Measurements from ENCODE around the gene AHNAK2.

The AHNAK2 gene

DNA sequence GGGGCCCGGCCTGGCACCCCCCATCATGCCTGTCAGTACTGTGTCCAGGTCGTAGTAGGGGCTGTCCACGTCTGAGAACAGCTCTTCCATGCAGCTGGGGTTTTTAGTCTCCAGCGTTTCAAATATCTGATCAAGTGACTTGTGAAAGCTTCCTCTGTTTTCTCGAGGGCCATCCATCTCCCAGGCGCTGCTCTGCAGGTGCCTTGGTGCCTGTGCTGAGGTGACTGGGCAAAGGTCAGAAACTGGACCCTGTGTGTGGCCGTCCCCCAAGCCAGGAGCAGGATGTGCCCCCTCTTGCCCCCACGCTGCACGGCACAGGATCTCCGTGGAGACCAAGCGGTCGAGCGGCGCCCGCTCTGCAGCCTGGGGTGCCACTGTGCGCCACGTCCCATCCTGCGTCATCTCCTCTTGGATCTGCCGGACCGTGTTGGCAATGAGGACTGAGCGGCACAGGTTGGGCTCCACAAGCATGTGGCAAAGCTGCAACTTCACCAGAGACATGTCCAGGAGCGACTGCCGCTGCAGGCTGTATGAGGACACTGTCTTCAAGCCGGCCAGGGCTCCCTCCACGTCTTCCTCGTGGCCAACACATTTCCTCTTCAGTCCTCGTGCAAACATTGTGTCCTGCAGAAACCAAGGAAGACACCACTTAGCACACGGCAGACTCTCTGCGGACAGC, 33.3 kb upstream of the AHNAK2 start:
- no peak for DNase-seq

DNA sequence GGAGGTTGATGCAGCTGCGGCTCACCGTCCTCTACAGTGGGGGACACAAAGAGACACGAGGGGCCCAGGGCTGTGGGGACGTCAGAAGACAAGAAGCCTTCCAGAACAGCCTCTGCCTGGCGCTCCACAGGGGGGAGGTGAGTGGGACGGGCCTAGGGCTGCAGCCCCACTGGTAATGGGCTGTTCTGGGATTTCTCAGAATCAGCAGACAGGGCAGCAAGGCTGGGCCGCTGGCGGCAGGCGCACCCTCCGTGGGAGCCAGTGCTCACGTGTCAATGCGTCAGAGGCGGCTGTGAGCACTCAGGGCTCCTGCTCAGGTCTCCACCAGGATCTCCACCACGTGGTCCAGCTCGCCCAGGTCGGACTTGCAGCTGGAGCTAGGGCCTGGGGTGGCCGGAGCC, 32.7 kb upstream of the AHNAK2 start:
- no peak for DNase-seq

DNA sequence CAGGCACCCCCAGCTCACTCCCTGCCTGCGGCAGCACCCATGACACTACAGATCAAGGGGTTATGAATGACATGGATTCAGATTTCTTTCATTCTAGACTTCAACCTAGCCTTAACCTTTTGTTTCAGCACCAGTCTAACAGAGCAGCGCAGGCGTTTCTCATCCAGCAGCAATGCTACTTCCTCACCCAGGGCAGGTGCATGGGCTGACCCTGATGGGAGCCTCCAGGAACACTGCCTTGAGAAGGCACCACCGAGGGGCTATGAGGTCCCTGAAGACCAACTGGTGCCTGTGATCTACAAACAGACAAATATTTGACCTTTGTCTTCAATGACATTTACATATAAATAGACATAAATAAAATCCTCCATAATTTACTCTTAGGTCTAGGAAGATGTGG, 31.9 kb upstream of the AHNAK2 start:
- no peak for DNase-seq

DNA sequence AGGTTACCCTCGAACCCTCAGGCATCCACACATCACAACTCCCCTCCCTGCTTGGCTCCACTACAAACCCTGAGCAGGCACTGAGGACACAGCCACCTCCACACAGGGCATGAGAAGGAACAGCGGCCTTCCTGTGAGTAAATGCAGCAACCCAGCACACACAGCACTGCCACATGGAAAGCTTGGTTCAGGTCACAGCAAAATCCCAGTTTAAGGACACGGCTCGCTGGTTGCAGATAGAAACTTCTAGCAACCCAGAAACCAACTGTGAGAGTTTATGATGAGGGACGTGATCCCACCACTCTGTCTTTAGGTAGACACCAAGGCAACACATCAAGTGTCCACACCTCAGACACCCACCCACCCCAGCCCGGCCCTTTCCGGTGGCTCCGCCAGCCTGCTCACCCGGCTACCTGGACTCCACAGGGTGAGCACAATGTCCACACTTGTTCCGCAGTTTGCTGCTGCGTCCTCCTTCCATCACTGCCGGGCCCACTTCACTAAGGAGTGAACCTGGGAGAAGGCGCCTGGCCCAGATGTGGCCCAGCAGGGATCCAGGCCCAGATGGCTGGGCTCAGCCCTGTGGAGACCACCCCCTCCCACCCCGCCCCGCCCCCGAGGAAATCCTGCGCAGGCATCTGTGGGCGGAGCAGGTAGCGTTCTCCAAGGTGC, 29.6 kb upstream of the AHNAK2 start:
- no peak for DNase-seq

DNA sequence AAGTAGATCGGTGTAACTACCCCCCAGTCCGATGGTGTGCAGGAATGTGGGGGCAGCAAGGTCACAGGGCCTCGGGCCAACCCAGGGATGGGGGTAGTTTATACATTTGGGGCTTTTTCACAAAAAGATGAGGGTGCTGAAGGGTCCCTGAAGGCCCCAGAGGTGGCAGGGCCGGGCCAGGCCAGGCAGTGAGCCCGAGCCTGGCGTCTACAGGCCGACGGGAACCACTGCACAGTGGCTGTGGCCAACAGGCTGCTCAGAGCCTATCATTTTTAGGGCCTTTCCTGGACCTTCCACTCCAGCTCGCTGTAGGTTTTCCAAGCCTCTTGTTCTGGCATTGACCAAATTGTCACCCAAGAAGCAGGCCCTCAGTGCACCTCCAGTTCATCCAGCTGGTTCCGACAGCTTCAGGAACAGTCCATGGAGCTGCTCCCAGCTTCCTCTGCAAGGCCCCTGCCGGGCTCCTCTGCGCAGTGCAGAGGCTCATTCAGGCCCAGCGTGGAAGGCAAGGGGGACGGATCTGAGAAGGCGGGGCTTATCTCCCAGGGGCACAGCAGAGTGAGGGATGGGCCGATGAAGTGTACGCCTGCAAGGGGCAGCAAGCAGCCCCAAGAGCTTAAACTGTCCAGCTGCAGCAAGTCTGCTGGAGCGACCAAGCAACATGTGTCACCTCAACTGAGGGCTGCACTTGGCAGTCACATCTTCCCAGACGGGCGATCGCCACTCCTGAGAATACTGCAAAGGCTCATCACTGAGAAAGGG, 28.8 kb upstream of the AHNAK2 start:
- DNase-seq, result no peak

DNA sequence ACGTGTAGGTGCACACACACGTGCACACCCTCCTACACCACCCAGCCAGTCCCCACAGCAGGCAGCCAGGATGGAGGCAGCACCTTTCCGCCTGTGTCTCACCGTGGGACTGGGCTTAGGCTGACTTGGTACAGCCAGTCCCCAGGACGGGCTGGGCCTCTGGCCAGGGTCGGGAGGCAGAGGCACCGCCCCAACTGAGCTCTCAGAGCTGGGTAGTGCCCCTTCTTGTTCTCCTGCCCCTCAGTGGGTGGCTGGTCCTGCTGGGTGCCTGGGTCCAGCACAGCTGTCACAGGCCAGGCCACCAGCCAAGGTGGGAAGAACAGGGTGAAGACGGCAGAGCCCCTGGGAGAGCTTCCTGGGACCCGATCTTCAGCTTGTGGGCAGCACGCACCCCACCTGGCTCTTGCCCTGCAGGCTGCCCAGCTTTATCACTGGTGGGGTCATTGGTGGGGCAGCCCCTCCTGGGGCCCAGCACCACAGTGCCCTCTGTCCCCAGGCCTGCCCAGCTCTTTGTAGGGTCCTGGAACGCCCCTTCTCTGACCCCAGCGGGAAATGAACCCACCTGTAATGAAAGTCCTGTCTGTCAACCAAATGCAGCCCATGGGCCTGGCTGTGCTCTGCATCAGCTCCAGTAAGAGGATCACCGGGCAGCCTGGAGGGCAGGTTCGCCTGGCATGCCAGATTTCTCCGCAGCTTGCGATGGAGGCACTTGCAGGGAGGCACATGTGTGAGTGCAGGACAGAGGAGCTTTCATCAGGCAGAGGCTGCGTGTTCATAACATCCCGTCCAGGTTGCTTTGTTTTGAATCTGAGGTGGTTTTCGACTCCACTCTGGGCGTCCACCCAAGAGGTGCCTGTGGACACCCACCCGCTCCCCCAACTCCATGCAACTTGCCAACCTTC, 28.0 kb upstream of the AHNAK2 start:
- DNase-seq, result no peak

DNA sequence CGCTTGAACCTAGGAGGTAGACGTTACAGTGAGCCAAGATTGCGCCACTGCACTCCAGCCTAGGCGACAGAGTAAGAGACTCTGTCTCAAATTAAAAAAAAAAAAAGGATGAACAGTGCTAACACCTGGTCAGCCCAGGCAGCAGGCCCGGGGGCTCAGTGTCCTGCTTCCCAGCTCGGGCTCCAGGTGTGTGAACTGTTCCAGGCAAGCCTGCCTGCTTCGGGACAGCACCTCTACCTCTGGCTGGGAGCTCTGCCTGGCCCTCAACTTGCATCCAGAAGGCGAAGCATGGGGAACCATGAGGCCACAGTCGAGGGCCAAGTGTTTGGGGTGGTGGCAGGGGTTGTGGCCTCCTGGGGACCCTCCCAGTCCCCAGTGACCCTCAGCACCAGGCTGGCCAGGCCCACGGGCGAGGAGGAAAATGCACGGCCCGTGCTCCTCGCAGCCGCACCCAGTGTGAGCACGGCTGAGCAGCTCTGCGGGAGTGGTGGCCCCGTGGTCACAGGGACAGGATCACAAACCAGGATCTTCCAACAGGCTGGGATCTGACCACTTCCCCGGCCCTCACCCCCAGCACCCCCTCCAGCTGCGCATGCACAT, 27.3 kb upstream of the AHNAK2 start:
- DNase-seq, result no peak

DNA sequence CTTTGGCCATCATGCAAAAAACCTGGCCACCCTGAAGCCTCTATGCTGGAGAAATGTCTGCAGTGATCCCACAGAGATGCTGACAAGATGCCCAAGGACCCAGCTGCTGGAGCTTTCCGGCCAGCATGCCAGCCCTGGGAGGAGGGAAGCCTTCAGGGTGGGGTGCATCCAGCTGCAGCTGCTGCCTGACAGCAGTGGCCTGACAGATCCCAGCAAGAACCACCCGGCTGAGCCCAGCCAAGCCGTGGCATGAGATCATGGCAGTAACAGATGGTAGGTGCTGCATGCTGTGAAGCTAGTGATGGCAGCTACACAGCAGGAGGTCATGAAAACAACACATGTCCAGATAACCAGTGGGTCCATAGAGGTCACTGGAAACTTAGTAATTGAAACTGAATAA, 21.2 kb upstream of the AHNAK2 start:
- DNase-seq, result no peak

DNA sequence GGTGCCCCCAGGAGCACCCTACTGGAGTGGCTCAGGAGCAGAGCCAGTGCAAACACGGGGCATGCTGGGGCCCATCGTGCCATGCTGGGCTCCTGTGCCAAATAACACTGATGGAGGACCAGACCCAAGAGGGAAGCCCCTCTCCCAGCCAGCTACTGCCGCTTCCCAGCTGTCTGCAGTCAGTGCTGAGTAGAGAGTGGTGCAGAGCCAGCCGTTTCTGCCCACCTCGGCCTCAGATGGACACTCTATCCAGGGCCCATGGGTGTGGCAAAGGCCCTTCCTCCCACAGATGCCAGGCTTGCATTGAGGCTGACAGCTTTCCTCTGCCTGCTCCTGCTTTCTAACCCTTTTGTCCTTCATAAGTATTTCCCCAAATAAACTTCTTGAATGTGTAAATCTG, 20.6 kb upstream of the AHNAK2 start:
- DNase-seq, result peak; percentile 75

DNA sequence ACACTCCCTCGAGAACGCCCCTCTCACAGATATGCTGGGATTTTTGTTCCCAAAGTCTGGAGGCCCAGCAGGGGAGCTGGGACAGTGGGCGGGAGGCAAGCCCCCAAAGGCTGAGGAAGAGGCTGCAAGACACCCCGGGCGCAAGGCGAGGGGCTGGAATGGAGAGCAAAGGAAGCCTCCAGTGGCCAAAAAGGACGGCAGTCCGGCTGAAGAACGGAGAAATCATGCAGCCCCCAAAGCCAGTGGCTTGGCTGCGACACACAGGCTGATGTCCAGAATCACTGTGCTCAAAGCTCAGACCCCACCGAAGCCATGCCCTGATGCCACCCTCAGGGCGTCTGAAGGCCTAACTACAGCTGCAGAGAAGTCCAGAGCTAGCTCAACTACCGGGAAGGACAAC, 18.3 kb upstream of the AHNAK2 start:
- no peak for DNase-seq

DNA sequence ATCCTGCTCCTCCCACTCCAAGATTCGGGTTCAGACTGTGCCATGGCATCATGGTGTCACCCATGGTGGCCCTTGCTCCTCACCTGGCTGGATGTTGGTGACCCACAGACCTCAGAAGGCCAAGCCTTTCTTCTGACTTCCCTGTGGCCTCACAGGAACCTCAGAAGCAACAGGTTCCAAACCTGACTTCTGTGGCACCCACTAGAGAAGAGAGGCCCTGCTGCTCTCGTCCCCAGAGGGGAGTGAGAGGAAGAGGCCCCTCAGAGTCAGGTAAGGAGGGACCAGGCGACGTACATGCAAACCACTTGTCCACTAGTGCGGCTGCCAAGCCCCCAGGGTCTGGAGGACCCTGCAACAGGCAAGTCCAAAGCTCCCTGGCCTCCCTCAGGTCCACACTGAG, 17.9 kb upstream of the AHNAK2 start:
- no peak for DNase-seq

DNA sequence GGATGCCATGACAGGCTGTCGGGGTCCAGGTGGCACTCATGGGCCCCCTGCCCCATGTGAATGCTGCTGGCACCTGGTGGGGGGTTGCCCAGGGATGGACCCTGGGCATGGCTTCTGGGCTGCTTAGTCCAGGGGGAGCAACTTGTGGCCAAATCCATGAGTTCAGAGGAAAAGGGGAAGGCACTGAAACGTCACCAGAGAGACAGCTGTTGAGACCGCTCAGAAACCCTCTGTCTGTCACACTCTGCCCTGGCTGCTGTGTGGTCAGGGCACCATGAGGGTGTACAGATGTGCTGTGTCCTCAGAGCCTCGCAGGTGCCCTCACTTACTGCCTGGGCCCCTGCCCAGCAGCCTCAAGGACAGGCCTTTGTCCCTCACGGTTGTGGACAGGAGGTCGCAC, 16.8 kb upstream of the AHNAK2 start:
- DNase-seq, result no peak

DNA sequence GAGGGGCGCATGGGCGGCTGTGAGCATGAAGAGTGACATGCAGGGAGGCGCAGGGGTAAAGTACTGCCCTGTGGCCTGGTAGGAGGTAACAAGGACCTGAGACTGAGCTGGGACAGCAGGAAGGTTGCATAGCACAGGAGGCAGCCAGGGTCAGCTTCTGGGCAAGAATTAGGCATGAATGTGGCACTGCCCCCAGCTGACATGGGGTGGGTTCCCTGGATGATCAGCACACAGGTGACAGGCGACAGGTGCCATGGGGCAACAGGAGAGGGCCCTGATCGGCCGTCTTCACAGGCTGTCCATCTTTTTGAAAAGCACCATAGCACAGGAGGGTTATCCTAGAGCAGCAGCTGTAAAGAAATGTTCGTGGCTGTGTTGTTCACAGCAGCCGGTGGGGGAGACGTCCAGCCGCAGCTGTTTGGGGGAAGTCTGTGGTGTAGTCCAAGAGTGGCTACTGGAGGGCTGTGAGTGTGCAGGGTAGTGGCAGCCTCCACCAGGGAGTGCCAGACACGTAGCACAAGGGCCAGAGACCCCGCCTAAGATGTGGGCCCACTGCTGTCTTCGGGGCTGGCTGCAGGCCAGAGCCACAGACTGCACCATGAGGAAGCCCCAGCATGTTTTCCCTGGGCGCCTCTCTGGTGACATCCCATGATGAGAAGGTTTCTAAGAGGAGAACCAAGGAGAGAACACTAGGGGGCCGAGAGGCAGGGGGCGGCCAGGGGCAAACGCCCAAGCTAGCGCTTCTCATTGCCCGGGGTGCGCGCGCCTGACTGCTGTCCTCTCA, 15.8 kb upstream of the AHNAK2 start:
- no peak for DNase-seq

DNA sequence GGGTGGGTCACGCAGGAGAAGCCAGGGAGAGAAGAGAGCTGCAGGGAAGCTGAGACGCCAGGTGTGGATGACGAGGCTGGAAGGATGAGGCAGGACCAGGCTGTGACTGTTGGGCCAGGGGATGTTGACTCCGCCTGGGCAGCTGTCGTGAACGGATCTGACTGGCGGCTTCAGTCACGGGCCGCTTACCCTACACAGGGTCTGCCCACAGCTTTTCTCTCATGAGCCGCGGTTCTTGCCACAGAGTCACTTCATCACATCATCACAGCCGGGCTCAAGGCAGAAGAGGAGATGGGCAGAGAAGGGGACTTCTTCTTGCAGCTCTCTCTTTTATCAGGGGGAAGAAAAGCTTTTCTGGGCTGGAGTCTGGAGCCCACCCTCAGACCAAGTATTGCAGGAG, 15.1 kb upstream of the AHNAK2 start:
- DNase-seq, result no peak

DNA sequence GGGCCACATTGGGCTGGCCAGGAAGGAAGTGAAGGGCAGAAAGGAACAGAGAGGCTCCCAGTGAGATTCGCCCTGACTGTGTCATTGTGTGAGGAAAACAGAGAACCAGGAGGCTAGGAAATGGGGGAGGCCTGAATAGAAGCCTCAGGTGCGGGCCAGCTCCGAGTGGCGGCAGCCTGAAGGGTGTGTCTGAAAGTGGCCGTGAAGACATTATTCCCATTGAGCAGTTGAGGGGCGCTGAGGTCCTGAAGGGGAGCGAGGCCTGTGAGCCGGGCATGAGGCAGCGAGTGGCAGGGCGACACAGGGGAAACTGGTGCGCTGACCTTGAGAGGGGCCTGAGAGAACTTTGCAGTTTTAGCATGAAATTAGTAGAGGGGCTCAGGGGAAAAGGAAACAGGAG, 14.3 kb upstream of the AHNAK2 start:
- no peak for DNase-seq

DNA sequence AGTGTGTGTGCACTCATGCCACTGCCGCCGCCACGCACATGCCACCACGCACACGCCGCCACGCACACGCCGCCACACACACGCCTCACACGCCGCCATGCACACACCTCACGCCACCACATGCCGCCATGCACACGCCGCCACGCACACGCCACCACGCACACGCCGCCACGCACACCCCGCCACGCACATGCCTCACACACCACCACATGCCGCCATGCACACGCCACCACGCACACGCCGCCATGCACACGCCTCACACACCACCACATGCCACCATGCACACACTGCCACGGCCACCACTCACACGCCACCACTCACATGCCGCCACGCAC, 13.7 kb upstream of the AHNAK2 start:
- no peak for DNase-seq

DNA sequence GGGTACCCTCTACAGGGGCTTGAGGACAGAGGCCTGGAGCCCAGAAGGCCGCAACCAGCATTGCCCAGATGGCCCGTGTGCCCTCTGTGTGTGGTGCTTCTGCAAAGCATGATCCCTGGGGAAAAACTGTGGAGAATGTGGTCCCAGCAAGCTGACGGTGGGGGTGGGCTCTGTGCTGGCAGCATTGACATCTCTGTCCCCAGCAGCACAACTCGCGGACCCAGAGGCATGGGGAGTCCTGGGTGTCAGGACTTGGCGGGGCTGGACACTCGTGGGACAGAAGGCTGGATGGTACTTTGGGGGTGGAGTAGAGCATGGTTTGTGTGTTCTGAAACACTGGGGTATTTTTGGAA, 11.8 kb upstream of the AHNAK2 start:
- DNase-seq, result no peak

DNA sequence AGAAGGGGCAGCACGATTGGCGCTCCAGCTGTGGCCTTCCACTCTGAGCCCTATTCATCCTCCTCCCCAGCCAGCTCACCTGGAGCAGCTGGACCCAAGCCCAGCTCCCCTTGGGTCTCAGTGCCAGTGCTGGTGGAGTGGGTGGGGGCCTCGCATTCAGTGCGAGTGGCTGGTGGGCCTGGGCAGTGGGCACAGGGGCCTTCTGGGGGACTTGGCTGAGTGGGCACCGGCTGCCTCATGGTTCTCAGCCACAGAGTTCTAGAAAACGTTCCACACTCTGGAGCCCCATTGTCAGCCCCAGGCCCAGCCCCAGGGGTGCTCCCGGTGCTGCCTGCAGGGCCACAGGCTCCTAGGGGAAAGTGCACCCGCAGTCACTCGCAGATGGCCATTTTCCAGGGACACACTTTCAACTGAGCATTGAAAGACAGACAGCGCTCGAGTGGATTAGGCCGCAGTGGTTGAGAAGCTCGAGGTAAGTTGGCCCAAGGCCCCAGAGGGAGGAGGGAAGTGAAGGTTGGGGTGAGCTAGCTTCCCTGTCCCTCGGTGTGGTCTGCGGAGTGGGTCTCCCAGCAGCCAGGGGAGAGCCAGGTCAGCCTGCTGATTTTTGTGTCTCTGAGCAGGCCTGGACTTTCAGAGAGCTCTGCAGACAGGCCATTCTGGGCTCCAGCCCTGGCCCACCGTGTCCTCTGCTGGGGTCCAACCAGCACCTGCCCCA, 11.2 kb upstream of the AHNAK2 start:
- DNase-seq, result no peak

DNA sequence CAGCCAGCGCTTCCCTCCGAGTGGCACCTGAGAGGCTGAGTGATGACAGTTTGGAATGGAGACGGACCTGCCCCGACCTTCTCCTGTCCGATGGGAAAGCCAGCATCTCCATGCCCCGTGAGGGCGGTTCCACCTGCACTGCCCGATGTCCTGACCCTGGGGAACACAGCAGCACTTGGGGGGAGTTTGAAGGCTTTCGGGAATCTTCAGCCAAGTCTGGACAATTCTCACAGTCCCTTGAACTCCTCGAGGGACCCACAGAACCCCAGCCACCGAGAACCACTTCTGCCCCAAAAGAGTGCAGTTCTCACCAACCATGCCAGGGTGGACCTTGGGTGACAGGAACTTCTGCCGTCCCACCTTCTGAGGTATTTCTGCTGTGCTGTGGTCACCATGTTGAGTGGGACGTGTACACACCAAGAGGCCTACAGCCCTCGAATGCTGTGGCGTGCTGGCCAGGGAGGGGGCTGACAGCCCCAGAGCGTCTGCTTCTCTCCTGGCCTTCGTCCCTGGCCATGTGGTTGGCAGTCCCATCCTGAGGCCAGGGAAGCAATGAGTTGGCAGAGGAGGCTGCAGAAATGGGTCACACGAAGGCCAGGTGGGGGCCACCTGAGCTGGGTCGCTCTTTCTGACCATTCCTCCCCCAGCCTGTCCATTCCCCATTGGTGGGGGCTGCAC, 8.5 kb upstream of the AHNAK2 start:
- DNase-seq, result no peak

DNA sequence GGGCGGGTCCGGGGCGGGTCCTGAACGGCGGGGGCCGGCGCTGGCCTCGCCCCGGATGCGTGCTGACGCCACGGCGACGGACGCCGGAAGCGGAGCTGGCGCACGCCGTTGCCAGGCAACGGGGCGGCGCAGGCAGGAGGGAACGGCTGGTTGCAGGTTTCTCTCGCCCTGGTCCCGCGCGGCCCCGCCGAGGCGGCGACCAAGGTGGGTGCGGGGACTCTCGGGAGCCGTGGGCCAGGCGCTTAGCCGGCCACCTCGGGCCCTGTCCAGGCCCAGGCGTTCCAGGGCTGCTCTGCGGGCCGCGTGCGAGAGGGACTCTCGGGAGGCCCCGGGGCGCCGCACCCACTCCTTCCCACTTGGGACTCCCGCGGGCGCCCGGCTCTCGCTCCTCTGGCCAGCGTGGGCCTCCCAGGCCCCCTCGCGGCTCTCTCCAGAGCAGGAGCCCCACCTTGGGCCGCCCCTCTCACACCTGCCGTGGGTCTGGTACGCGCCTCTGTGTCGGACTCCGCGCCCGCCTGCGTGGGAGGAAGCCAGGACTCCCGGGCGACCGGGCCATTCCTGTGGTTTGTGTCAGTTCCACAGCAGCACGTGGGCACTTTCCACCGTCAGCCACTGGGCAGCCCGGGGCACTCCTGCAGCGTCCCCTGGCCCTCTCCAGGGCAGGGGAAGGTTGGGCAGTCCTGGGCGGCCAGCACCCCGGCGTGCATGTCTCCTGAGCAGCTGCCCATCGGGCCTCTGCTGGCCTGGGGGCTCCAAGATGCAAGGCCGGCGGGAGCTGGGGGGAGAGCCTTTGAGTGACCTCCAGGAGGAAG, 7.7 kb upstream of the AHNAK2 start, which contains the start of gene CLBA1:
CLBA1 (plus strand) TSS at position 114 of the 812 bp plus-strand sequence; CDS start at position 758, 644 bp downstream.
- peak; percentile 87 for DNase-seq

Data from NCI-H1092 (cell line).